ENCODE data around the gene SLC35G4.

DNA sequence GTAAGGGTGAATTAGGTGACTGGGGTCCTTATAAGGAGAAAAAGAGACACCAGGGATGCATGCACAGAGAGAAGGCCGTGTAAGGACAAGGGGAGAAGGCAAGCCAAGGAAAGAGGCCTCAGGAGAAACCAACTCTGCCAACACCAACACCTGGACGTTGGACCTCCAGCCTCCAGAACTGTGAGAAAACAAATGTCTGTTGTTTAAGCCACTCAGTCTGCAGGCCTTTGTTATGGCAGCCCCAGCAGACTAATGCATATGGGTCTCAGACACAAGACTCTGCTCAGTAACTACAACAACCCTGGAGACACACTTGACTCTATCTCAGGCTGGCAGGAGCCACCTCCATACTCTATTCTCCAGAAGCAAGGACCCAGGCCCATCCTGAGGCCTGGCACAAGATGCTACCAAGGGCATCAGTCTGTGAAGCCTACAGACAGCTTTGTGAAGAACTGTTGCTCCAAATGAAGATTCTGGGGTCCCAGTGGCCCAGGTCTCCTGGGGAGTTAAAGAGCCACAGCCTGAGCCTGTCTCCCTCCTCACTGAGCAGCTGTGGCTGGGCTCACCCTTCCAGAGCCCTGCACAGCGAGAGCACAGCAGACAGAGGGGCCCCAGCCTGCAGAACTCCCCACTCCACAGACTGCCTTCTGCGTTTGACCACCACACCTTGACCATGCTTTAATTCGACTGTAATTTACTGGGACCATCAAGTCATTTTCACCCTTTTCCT is 43.0 kb upstream of the SLC35G4 start:
- TF ChIP-seq POLR2AphosphoS5 (IDR thresholded peaks at IDR 0.05; ENCODE audit: insufficient read depth in 1 of 2, low read depth in 1 of 2), result no peak
- TF ChIP-seq, protein P1, sequence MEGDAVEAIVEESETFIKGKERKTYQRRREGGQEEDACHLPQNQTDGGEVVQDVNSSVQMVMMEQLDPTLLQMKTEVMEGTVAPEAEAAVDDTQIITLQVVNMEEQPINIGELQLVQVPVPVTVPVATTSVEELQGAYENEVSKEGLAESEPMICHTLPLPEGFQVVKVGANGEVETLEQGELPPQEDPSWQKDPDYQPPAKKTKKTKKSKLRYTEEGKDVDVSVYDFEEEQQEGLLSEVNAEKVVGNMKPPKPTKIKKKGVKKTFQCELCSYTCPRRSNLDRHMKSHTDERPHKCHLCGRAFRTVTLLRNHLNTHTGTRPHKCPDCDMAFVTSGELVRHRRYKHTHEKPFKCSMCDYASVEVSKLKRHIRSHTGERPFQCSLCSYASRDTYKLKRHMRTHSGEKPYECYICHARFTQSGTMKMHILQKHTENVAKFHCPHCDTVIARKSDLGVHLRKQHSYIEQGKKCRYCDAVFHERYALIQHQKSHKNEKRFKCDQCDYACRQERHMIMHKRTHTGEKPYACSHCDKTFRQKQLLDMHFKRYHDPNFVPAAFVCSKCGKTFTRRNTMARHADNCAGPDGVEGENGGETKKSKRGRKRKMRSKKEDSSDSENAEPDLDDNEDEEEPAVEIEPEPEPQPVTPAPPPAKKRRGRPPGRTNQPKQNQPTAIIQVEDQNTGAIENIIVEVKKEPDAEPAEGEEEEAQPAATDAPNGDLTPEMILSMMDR (IDR thresholded peaks at IDR 0.05), result no peak
